ENCODE data around the gene KLHL18. TPM values are rescaled to one million over a fixed set of nuclear protein-coding genes. Genes with fewer than 3 reads are reported as not detected.

The KLHL18 gene
- total RNA-seq, 4 donors from 2014 or later: 10.3 to 11.9 (median 10.4) TPM

DNA sequence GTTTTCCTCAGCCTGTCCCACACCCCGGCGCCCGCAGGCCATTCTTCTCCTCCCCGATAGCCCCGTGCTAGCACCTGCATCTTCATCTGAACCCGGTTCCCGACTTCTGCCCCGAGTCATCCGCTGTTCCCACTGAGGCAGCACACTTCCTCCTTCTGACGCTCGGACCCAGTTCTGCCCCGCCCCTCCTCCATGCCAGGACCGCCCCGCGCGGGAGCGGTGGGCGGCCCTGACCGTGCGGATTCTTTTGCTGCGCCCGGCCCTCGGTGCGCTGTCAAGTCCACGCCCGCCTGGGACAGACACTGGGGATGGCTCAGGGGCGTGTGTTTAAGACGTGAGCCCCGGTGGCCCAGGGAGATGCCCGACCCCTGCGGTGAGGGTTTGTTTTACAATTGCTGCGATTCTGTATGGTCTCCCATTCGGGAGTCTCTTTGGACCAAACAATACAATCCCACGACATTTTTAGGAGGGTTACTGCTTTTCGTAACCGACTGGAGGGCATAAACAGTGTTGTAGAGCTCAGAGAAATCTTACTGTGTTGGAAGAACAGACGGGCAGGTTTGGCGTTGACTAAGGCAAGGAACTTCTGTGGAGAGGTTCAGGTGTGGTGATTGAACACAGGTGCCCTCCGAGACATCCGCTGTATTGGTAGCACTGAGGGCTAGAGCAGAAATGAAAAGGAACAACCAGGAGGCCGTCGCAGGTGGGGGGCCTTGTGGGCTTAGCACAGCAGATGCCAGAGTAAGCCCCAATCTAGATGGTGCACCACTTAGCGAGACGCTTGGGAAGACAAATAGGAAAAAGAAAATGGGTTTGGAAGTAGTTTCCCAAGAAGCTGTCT lies 98.8 kb downstream of the KLHL18 start:
- TF ChIP-seq, protein P1, sequence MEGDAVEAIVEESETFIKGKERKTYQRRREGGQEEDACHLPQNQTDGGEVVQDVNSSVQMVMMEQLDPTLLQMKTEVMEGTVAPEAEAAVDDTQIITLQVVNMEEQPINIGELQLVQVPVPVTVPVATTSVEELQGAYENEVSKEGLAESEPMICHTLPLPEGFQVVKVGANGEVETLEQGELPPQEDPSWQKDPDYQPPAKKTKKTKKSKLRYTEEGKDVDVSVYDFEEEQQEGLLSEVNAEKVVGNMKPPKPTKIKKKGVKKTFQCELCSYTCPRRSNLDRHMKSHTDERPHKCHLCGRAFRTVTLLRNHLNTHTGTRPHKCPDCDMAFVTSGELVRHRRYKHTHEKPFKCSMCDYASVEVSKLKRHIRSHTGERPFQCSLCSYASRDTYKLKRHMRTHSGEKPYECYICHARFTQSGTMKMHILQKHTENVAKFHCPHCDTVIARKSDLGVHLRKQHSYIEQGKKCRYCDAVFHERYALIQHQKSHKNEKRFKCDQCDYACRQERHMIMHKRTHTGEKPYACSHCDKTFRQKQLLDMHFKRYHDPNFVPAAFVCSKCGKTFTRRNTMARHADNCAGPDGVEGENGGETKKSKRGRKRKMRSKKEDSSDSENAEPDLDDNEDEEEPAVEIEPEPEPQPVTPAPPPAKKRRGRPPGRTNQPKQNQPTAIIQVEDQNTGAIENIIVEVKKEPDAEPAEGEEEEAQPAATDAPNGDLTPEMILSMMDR (IDR thresholded peaks at IDR 0.05; ENCODE audit: low read depth): no peak

DNA sequence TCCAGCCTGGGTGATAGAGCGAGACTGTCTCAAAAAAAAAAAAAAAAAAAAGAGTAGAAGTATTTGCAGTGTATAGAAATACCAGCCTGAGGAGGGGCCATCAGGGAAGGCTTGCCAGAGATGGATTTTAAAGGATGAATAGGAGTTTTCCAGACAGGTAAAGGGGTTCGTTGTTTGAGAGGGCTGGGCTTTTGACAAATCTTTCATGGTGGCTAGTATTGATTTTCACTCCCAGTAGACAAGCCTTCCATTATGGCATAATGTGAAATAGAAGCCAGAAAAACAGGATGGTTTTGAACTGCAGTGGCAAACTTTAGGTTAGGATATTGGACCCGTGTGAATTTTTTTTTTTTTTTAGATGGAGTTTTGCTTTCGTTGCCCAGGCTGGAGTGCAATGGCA lies 101.7 kb downstream of the KLHL18 start:
- TF ChIP-seq, protein P1 (IDR thresholded peaks at IDR 0.05; ENCODE audit: low read depth): no peak

DNA sequence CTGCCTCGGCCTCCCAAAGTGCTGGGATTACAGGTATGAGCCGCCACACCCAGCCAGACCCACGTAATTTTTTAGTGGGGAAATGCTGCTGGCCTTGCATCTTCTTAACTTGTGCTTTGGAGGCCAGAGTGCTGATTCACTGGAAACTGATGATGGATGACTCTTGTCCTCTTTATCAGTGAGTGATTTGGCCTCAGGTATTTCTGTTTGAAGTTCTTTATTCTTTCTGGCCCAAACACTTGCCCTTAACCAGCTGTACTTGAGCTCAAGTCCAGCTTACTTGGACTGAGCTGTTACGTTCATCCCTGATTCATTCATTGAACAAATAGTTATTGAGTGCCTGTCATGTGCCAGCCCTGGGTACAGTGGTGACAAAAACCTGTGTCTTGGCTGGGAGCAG lies 102.3 kb downstream of the KLHL18 start:
- TF ChIP-seq, protein P1 (IDR thresholded peaks at IDR 0.05; ENCODE audit: low read depth): no peak

DNA sequence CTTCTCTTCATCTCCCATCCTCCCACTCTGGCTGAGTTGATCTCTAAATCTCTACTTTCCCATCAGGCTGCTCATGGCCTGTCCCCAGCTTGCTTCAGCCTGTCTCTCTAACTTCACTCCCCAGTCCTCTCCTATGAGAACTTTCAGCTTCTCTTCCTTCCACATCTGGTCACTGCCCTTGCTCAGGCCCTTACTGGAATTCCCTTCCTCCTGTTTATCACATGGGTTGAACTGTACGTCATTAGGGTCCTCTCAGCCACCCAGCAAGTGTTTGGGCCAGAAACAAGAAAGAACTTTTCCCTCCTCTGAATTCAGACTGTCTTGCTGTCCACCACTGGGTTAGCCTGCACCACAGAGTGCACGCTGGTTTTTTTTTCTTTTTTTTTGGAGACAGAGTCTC lies 103.1 kb downstream of the KLHL18 start:
- TF ChIP-seq, protein P1 (IDR thresholded peaks at IDR 0.05; ENCODE audit: low read depth): no peak

DNA sequence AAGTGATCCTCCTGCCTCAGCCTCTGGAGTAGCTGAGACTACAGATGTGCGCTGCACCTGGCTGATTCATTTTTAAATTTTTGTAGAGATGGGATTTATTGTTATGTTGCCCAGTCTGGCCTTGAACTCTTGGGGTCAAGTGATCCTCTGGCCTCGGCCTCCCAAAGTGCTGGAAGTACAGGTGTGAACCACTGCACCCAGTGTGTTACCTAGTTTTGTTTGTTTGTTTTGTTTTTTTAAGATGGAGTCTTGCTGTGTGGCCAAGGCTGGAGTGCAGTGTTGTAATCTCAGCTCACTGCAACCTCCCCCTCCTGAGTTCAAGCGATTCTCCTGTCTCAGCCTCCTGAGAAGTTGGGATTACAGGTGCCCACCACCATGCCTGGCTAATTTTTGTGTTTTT lies 110.2 kb downstream of the KLHL18 start:
- TF ChIP-seq, protein P1 (IDR thresholded peaks at IDR 0.05; ENCODE audit: low read depth): no peak

DNA sequence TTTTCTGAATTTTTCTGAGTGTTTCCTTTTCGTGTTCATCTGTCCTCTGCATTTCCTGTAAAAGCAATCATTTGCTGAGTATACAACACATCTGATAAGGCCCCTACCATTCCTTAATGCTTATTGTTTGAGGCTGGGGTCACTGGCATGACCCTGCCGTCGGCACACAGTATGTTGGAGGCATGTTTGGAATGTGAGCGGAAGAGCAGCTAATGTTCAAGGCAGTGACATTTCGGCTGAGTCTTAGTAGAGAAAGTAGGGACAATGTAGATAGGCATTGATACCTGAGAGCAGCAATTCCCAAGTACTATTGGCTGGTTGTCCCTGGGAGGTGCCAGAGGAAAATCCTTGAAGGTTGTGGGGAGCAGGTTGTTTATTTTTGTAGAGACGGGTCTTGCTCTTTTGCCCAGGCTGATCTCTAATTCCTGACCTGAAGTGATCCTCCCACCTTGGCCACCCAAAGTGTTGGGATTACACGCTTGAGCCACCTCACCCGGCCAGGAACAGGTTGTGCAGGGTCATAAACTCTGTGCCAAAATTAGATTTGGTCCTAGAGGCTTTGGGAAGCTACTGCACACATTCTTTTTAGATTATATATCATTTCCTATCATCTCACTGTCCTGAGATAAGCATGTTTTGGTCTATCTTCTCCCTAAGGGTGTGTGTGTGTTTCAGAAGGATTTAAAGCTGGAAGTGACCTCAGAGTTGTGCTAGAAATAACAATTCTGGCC lies 111.6 kb downstream of the KLHL18 start:
- TF ChIP-seq, protein P1 (IDR thresholded peaks at IDR 0.05; ENCODE audit: low read depth): no peak

DNA sequence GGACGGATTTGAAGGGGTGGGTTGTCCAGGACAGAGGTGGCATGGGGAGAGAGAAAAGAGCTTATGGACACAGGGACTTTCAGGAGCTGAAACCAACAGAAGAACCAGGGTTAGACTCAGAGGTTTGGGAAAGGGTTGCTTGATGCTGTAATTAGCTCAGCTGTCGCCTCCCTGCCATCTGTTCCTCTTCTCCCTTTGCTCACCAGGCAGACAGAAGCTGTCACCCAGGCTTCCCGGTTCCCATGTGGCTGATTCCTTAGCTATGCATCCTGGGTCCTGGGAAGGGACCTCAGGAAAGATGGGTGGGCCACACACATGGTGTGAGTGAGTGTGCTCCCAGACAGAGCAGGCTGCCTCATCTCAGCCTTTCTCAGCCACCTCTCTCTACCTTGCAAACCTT lies 112.1 kb downstream of the KLHL18 start:
- TF ChIP-seq, protein P1 (IDR thresholded peaks at IDR 0.05; ENCODE audit: low read depth): no peak
